Caco-2 (cell line): ENCODE data around the gene COL15A1. TPM values are rescaled to one million over a fixed set of nuclear protein-coding genes. Genes with fewer than 3 reads are reported as not detected.

Experiments
- BruUV-seq: library from RNA; stranded (reverse); fragments of 400-500 nt; replicated peaks from 2 replicates; lab custom pipeline; 2021; lab: Mats Ljungman, UMichigan
- CTCF ChIA-PET: fragments of 300-600 bp; sonication (Branson Sonifier 250); formaldehyde crosslinking; loops from one replicate; lab custom pipeline; 2022; ENCODE audit warnings: antibody characterized with exemption; lab: Charles Lee
- POLR2A ChIA-PET: fragments of 300-600 bp; sonication (Branson Sonifier 250); formaldehyde crosslinking; loops from one replicate; lab custom pipeline; 2022; ENCODE audit warnings: antibody characterized with exemption; lab: Charles Lee
- DNase-seq, 2 experiments: peaks; one replicate each; pipeline versions ENCODE4 v3.0.0 to v3.0.0-alpha.2; 2020 to 2022
- H3K27me3 ChIP-seq: replicated peaks from 2 replicates; pipeline ENCODE4 v1.6.0; 2011; ENCODE audit warnings: low read length; ENCODE audit not compliant: control insufficient read depth, insufficient read depth
- H3K36me3 ChIP-seq: 2 replicates; pipeline ENCODE4 v1.5.1; 2011; ENCODE audit warnings: low read length; ENCODE audit not compliant: control insufficient read depth, insufficient read depth
- H3K4me1 ChIP-seq: fragments of 250-450 bp; sonication (Bioruptor Pico); 2 replicates; pipeline ENCODE4 v1.5.1; 2020; ENCODE audit warnings: mild to moderate bottlenecking
- H3K4me3 ChIP-seq: 2 replicates; pipeline ENCODE4 v1.5.1; 2011; ENCODE audit warnings: low read depth, mild to moderate bottlenecking, control low read depth, low read length
- H3K9me3 ChIP-seq: fragments of 250-450 bp; sonication (Bioruptor Pico); 2 replicates; pipeline ENCODE4 v1.5.1; 2020; ENCODE audit warnings: mild to moderate bottlenecking, moderate library complexity
- H3K27ac Mint-ChIP-seq: one replicate; pipeline ENCODE4 v1.8.0; 2022; ENCODE audit warnings: mixed read lengths; ENCODE audit not compliant: unreplicated experiment
- H3K27me3 Mint-ChIP-seq: one replicate; pipeline ENCODE4 v1.8.0; 2022; ENCODE audit warnings: mixed read lengths; ENCODE audit not compliant: insufficient read depth, unreplicated experiment
- H3K36me3 Mint-ChIP-seq: one replicate; pipeline ENCODE4 v1.8.0; 2022; ENCODE audit warnings: mild to moderate bottlenecking, mixed read lengths; ENCODE audit not compliant: insufficient read depth, unreplicated experiment
- H3K4me1 Mint-ChIP-seq: one replicate; pipeline ENCODE4 v1.8.0; 2022; ENCODE audit warnings: low read depth, mixed read lengths; ENCODE audit not compliant: unreplicated experiment
- H3K4me3 Mint-ChIP-seq: one replicate; pipeline ENCODE4 v1.8.0; 2022; ENCODE audit warnings: mild to moderate bottlenecking, moderate library complexity, mixed read lengths; ENCODE audit not compliant: unreplicated experiment
- H3K9me3 Mint-ChIP-seq: one replicate; pipeline ENCODE4 v1.8.0; 2022; ENCODE audit warnings: mixed read lengths; ENCODE audit not compliant: unreplicated experiment
- intact Hi-C: fragments of 100-400 bp; cut with micrococcal nuclease; formaldehyde crosslinking; loops from one replicate; pipeline ENCODE4 v1.10.0; 2022; ENCODE audit not compliant: unreplicated experiment
- total RNA-seq: library from RNA; stranded (reverse); gene quantifications from 2 replicates; pipeline ENCODE4 v1.2.3, GENCODE V29; 2022
- TF ChIP-seq, protein P1 (sequence below), 2 experiments: fragments of 200-600 bp in 1 of 2; IDR thresholded peaks; 1 replicate in 1 of 2; 2 replicates in 1 of 2; pipeline versions ENCODE4 v1.5.1 to v1.8.0; 2011 to 2022; ENCODE audit warnings: antibody characterized with exemption in 1 of 2, control low read depth in 1 of 2, inconsistent platforms in 1 of 2, low read depth in 1 of 2, low read length in 1 of 2, mild to moderate bottlenecking in 1 of 2, moderate library complexity in 1 of 2; ENCODE audit not compliant: insufficient read depth in 1 of 2, severe bottlenecking in 1 of 2, unreplicated experiment in 1 of 2

The COL15A1 gene
- total RNA-seq, 1 experiment from 2014 or later: not detected

DNA sequence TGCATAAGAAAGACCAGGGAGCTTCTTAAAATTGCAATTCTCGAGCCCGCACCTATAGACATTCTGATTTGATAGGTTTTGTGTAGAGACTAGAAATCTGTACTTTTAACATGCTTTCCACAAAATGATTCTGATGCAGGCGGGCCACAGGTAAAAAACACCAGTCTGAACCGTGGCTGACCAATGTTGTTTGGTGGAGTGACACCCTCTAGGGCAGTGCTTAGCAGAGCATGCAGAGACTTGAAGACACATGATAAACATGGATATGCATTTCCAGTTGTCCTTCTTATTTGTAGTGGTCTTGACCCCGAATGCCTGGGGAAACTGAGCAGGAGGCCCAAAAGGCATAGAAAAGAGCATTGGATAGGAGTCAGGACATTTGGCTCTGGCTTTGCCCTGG, 10.5 kb upstream of the COL15A1 start:
- CTCF ChIA-PET: no interaction called here
- no TSS peak for BruUV-seq
- intact Hi-C loops: no loop called here

GRCh38 chr9:98933890-98934289, 9.8 kb upstream of the COL15A1 start:
- DNase-seq: no peak
- TF ChIP-seq, protein P1, sequence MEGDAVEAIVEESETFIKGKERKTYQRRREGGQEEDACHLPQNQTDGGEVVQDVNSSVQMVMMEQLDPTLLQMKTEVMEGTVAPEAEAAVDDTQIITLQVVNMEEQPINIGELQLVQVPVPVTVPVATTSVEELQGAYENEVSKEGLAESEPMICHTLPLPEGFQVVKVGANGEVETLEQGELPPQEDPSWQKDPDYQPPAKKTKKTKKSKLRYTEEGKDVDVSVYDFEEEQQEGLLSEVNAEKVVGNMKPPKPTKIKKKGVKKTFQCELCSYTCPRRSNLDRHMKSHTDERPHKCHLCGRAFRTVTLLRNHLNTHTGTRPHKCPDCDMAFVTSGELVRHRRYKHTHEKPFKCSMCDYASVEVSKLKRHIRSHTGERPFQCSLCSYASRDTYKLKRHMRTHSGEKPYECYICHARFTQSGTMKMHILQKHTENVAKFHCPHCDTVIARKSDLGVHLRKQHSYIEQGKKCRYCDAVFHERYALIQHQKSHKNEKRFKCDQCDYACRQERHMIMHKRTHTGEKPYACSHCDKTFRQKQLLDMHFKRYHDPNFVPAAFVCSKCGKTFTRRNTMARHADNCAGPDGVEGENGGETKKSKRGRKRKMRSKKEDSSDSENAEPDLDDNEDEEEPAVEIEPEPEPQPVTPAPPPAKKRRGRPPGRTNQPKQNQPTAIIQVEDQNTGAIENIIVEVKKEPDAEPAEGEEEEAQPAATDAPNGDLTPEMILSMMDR (IDR thresholded peaks at IDR 0.05; ENCODE audit: insufficient read depth in 1 of 2, low read depth in 1 of 2, low read length in 1 of 2, severe bottlenecking in 1 of 2, unreplicated experiment in 1 of 2): no peak
- Histone ChIP-seq H3K9me3 (no peaks in the 10 kb centered on the region), H3K4me3 (no peak overlapping the region), H3K4me1 (no peaks in the 10 kb centered on the region), H3K36me3 (no peaks in the 10 kb centered on the region), H3K27me3 (no peaks in the 10 kb centered on the region; the same call in 1 of the 2 replicates)
- ChIA-PET POLR2A (no interaction called here), CTCF (interaction anchor here (0.6 kb wide), 1 partner anchor 33 kb away, joined by 3 read pairs; no protein-coding TSS in a partner anchor)
- intact Hi-C loops: no loop called here
- H3K36me3 Mint-ChIP-seq: no peaks in the 10 kb centered on the region
- no peak overlapping the region for H3K27ac Mint-ChIP-seq
- H3K9me3 Mint-ChIP-seq: no peaks in the 10 kb centered on the region
- H3K27me3 Mint-ChIP-seq: peaks cover 15% of the 10 kb centered on the region
- H3K4me3 Mint-ChIP-seq: no peak overlapping the region
- BruUV-seq: no TSS peak
- no peaks in the 10 kb centered on the region for H3K4me1 Mint-ChIP-seq

More for the DNA sequence above, 10.5 kb upstream of the COL15A1 start:
- H3K4me3 ChIP-seq: no peak overlapping the region
- POLR2A ChIA-PET: no interaction called here
- TF ChIP-seq, protein P1 (IDR thresholded peaks at IDR 0.05; ENCODE audit: insufficient read depth in 1 of 2, low read depth in 1 of 2, low read length in 1 of 2, severe bottlenecking in 1 of 2, unreplicated experiment in 1 of 2): no peak
- H3K4me3 Mint-ChIP-seq: no peak overlapping the region
- no peaks in the 10 kb centered on the region; the same call in 1 of the 2 replicates for H3K27me3 ChIP-seq
- H3K27ac Mint-ChIP-seq: no peak overlapping the region
- H3K36me3 ChIP-seq: no peaks in the 10 kb centered on the region
- H3K4me1 Mint-ChIP-seq: no peaks in the 10 kb centered on the region
- H3K36me3 Mint-ChIP-seq: no peaks in the 10 kb centered on the region
- no peak for DNase-seq
- no peaks in the 10 kb centered on the region for H3K4me1 ChIP-seq
- H3K9me3 ChIP-seq: no peaks in the 10 kb centered on the region
- no peaks in the 10 kb centered on the region for H3K9me3 Mint-ChIP-seq
- peaks cover 12% of the 10 kb centered on the region for H3K27me3 Mint-ChIP-seq

DNA sequence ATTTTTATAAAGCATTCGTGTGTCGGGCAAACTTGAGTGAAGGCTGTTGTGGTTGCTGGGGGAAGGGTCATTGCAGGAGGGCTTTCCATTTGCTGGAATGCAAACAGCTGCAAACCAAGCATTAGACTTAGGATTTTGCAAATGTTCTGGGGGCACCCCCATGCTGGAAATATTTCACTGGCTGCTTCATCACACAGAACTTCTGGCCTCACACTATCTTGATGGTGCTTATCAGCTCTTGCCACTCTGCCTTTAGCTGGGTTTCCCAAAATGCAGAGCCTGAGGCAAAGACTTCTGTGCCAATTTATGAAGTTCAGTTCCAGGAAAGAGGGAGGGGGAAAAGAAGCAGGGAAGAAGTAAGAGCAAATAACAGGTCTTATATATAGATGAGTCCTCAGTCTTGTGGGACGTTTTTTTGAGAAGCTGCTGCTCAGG, 8.6 kb upstream of the COL15A1 start:
- Mint-ChIP-seq H3K27ac (no peak overlapping the region), H3K4me3 (no peak overlapping the region), H3K36me3 (no peaks in the 10 kb centered on the region), H3K9me3 (no peaks in the 10 kb centered on the region), H3K27me3 (peaks cover 15% of the 10 kb centered on the region), H3K4me1 (no peaks in the 10 kb centered on the region)
- Histone ChIP-seq H3K36me3 (no peaks in the 10 kb centered on the region), H3K27me3 (no peaks in the 10 kb centered on the region; the same call in 1 of the 2 replicates), H3K4me1 (no peaks in the 10 kb centered on the region), H3K4me3 (no peak overlapping the region), H3K9me3 (no peaks in the 10 kb centered on the region)
- intact Hi-C loops: no loop called here
- CTCF ChIA-PET: interaction anchor here (0.5 kb wide), 1 partner anchor 312 kb away, joined by 5 read pairs; no protein-coding TSS in a partner anchor
- TF ChIP-seq, protein P1 (IDR thresholded peaks at IDR 0.05; ENCODE audit: insufficient read depth in 1 of 2, low read depth in 1 of 2, low read length in 1 of 2, severe bottlenecking in 1 of 2, unreplicated experiment in 1 of 2): no peak
- no TSS peak for BruUV-seq
- POLR2A ChIA-PET: no interaction called here
- no peak for DNase-seq
